Measurements from ENCODE around the gene ADAM12.

Gene ADAM12

DNA sequence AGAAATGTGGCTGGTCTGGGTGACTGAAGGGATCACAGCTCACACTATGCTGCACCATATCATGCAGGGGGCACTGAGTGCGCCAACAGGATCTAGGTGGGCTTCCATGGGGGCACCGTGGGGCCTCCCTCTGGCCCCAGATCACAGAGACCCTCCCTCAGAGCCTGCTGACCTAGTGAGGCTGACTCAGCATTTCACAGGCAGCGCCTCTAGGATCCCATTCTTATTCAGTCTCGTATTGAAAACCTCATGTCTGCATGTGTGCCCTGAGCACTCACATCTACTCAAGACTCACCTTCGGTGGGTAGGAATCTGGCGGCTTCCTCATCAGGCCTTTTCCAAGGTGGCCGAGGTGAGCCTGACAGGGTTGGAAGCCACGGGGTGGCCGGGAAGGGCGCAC is 350.3 kb downstream of the ADAM12 start:
- no peak for DNase-seq

DNA sequence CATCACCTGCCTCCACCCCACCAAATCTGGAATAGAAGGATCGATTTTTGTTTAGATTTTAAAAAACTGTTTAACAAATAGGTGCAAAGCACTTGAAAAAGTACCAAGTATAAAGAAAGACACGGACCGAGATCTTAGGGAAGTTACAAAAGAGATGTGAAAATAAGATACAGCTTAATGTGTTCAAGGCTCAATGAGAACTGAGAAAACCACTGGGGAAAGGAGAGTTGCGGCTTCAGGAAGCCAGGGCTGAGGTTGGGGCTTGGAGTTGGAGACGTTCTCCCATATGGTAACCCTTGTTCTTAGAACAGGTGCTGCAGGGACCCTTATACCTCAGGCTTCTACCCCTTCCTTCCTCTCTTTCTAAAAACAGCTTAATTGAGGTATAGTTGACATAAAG is 351.8 kb downstream of the ADAM12 start:
- DNase-seq = no peak

DNA sequence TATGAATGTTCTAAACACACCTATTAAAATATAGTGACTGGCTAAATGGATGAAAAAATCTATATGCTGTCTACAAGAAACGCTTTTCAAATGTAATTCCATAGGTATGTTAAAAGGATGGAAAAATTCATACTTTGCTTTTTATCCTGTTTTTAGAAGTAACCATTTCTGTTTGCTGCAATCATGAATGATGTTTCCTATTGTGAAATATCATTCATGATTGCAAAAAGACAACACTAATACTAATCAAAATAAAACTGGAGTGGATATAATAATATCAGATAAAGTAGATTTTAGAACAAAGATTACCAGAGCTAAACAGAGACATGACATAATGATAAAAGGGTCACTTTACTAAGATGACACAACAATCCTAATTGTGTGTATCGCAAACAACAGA is 353.7 kb downstream of the ADAM12 start:
- no peak for DNase-seq

DNA sequence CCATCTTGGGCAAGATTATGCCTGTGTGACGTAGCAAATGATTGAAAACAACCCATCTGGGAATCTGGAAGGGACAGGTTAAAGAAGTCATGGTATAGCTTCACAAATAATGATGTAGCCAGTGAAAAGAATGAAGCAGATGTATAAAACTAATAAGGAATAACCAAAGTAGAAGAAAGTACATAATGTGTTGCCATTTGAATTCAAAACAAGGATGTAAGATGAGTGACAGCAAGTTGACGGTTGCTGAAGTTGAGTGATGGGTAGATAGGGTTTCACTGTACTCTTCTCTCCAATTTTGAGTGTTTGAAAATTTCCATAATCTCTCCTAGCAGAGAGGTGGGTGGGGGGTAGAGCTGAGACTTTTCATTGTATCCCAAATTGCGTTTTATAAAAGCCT is 358.3 kb downstream of the ADAM12 start:
- DNase-seq = no peak

DNA sequence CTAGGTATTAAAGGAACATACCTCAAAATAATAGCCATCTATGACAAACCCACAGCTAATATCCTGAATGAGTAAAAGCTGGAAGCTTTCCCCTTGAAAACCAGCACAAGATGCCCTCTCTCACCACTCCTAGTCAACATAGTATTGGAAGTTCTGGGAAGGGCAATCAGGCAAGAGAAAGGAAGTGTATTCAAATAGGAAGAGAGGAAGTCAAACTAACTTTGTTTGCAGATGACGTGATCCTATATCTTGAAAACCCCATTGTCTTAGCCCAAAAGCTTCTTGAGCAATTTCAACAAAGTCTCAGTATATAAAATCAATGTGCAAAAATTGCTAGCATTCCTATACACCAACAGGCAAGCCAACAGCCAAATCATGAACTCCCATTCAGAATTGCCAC is 360.6 kb downstream of the ADAM12 start:
- DNase-seq = no peak

DNA sequence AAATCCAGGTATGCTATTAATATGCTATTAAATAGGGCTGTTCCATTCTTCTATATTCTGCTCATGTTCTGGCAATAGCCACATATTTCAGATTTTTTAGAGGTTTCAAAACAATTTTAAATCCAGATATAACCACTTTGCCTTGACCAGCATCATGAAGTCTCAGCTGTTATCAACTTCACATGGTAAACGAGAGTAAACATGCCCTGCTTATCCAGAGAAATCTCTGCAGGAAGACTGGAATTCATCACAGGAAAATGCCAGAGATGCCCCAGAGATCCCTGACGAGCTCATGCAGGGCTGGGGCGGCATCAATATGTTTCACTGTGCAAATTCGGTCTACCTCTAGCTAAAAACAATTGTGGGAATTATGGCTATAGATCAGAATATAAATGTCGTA is 365.4 kb downstream of the ADAM12 start:
- DNase-seq = no peak

DNA sequence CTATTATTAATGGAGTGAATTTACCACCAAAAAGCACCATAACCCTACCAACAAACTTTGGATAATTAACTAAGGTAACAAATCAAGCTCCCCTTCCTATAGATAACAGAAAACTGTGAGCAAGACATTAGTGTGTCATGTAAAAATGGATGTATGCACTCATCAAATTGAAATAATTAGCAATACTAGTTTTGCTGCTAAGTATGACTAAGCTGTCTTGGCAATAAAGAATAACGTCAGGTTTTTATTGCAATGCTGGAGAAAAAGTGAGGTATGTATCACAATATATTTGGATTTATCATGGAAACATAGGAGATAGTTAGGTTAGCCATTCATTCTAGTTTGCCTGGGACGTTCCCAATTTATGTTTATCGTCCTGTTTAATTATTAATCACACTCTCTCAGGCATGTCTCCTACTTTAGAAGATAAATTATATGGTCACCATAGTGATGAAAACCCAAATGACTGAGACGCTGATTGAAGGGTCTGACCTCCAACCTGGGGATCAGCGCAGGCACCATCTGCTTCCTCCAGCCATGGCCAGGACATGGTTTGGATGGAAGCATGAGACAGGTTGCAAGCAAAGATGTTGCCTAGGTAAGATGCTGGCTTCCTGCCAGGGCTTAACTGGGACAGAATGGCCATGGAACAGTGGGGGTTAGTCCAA is 366.3 kb downstream of the ADAM12 start:
- DNase-seq = no peak

DNA sequence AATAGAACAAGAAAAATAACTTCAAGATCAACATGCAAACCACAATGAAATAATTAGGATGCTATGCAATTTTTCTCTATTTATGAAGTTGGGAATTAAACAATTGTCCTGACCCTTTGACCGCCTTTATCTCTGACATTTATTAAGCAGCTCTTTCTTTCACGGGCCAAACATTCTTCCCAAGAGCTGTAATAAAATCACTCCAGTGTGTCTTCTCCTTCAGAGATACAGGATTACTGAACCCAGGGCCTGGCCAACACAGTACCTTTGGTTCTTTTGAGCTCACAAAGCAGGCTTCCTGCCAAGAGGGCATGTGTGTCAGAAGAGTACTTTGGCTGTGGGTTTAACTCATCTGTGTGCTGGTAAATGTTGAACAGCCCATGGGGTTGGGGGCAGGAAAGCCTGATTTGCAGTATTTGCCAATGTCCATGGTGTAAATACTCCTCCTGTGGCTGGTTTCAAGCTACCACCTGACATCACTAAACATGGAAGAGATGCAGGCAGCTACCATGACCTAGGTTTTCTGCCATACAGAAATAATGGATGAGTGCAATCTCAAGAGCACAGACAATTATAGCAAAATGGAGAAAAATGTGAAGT is 370.2 kb downstream of the ADAM12 start:
- DNase-seq = no peak

DNA sequence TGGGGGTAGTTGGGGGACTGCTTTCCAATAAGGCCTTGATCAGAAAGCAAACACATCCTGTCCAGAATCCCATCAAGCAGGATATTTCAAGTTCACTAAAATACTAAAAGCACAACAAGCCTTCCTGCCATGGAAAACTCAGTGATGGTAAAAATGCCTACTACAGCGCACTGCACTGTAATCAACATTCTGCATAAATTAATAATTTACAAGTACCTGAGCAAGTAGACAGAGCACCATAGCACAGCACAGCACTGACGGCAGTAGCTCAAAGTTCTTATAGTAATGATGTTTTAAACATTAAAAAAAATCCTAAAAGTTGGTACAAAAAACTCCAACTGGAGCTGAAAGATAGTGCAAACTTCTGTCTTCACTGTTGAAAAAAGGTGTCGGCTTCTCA is 371.4 kb downstream of the ADAM12 start:
- DNase-seq = no peak

DNA sequence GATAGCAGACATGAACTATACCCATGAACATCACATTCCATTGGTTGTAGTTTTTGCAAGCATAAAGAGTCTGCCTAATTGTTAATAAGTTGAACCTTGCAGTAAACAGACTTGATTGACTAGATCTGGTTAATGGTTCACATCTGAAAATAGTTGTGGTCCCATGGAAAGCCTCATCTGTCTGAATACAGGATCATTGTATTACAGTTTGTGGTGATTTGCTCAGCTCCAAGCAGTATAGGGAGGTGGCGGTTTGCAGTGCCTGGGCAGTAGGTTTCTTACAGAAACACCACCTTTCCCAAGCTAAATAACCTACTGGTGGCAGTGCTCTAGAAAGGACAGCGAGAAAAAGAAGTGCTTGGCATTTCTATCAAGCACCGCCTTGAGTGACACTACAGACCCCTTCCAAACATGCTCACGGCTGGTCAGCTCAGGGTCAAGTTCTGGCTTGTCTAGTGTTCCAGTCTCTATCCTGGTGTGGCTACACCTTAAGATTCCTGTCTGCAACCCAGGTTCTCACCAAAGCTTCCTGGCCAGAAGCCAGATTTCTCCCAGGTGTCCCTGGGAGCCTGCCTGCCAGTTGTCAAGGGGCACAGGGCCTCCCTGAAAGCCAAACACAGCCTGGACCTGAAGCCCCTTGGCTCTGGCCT is 372.0 kb downstream of the ADAM12 start:
- no peak for DNase-seq

DNA sequence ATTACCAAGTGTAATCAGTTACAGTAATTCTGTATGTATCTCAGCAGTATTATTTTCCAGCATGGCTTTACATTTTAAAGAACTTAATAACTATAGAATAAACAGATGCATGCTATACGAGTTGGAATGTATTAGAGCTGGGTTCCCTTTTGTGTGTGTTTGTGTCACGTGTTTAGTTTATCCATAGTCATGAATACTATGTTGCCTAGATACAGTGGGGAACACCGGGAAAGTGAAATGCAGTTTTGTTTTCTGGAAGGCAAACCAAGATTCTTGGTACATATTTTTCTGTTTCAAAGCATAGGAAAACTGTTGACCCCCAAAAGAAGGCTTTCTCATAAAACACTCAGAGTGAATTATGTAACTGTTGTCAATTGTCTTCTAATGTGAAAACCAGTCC is 372.9 kb downstream of the ADAM12 start:
- no peak for DNase-seq

DNA sequence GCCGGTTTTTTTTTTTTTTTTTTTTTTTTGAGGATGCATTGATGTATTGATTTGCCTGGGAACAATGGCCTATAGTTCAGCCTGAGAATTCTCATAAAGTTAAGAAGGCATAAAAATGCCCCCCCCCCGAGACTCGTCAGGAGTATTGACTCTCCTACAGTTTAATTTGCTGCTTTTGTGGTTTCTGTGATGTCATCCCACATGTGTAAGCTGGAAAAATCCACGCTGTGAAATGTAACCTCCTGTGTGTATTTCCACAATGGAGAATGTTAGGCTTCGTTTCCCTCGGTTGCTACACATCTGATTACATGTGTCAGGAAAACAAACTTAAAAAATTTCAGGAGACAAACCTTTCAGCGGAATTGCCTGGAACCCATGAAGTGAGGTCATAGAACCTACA is 374.0 kb downstream of the ADAM12 start:
- DNase-seq = no peak

DNA sequence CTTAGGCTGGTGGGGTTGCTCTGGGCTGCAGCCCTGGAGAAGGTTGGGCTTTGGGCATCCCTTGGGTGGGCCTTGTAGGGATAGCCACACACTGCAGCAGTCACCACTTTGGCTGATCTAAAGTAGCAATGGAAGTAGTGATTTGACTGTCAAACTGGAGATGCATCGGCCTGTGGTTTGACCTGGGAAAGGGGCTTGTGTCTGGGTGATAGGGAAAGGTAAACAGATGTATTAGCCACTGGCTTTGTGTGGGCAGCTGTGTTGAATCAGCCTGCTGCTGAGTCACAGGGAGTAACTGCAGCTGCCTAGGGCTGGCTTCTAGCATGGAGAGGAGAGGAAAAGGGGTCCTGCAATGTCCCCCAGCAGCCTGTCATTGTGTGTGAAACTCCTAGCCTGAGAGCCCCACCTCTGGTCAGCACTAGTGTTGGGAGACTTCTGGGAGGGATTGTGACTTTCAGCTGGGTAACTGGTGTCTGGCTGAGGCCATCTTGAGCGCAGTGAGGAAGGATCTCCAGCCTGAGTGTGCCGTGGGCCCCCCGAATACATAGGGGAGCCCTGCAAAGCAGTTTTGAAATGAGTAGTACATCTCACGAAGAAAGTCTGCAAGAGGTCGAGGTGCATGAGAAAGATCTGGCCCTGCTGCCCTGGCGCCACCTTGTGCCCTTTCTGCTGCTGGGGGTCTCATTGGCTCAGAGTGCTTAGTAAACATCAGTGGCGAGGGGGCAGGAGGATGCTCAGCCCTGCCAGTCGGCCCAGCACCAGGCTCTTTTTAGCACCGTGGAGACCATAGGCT is 374.6 kb downstream of the ADAM12 start:
- no peak for DNase-seq

DNA sequence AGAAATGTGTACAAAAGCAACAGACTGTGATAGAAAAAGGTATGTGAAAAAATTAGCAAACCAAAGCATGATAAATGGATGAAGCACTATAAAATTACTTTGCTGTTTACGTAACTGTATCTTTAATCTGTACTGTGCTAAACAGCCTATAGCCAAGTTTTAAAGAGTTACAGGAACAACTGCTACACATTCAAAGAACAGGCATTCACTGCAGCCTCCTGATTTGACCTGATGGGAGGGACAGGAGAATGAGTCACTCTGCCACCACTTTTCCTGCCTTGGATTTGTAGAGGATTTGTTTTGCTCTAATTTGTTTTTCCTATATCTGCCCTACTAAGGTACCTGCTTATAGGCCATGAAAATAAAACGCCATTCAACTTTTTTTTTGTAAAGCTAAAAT is 375.8 kb downstream of the ADAM12 start:
- DNase-seq = no peak

DNA sequence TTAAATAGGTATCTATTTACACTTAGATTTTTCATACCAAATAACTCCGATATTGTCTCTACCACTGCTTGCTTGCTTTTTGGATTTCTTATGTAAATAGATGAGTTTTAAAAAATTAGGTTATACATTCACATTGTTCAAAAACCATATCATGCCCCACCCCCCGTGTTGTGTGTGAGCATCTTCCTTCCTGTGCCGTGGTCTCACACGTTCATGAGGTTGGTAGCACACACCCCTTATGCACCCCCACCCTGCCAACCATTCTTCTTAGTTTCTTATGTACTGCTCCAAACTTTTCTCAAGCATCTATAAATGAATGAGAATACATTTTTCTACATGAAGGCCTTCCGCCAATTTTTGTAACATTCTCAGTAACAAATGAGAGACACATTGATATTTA is 376.3 kb downstream of the ADAM12 start:
- DNase-seq = no peak

DNA sequence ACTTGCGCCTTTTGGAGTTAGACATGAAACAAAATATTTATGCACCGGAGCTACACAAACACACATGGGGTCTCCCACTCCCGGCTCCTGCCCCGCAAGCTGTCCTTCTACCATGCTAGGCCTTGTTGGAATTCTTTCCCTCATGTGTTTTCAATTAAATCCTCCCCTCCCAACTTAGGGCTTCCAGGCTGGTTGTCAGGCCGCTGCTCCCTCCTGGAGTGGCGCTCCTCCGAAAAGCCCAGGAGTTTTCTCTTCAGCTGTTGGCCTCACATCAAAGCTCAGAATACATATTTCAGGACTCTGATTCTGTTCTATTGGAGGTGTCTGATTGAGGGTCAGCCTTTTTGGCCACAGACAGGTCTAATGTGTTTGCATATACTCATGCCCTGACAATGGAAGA is 378.6 kb downstream of the ADAM12 start:
- no peak for DNase-seq

DNA sequence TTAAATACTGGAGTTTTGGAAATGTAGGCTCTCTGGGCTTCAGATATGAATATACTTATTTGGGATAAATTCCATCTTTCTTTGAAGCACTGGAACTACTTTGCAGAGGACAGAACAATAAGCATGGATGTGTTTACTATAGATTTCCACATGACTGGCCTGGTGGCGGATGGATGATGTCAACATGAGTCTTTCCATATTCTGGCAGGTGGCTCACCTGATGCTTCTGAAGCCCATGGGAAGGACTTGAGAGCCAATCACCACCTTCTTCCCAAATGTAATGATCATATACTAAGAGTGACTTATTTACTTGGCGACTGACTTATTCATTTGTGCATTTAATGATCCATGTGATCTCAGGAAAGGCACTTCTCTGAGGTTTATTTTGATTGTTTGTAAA is 381.4 kb downstream of the ADAM12 start:
- no peak for DNase-seq

DNA sequence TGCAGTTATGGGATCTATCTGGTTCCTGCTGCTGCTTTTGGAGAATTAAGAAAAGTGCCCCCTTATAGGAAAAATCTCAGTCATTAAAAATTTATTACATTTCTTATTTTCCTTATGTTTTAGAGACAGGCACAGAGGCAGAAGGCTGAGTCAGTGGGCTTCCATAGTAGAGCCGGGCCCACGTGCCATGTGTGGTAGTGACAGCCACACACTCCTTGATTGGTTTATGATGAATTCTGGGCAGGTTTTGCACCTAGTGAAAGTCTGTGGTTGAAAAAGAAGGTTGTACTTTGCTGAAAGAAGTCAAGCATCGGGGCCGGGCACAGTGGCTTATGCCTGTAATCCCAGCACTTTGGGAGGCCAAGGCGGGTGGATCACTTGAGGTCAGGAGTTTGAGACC is 382.0 kb downstream of the ADAM12 start:
- DNase-seq = no peak

DNA sequence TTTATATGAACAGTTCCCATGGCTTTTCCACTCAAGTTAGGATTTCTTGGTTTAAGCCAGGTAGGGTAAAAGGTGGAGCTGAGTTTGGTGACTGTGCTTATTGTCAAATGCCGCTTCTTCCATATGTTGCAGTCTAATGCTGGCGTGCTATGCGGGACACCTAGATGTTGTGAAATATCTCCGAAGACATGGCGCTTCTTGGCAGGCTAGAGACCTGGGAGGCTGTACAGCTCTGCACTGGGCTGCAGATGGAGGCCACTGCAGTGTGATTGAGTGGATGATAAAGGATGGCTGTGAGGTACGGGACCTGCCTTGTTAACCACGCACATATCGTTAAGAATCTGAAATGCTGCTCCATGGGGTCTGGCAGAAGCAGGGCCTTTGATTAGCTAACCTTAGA is 383.5 kb downstream of the ADAM12 start:
- no peak for DNase-seq

DNA sequence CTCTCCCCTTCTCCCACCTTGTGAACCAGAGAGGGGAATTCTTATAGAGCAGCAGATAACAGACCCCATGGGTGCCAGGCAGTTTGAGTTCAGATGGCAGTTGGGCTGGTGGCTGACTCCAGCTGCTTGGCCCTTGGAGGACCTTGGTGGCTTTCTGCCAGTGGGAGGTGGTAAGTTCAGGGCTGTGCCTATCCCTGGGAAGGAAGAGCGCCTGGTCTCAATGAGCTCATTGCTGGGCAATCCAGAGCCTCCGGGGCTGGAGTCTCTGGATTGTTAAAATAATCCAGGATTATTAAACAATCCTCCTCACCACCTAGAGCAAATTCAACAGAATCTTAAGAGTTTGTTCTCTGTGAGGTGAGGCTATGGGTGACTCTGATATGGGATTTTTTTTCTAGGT is 386.7 kb downstream of the ADAM12 start:
- DNase-seq = no peak

DNA sequence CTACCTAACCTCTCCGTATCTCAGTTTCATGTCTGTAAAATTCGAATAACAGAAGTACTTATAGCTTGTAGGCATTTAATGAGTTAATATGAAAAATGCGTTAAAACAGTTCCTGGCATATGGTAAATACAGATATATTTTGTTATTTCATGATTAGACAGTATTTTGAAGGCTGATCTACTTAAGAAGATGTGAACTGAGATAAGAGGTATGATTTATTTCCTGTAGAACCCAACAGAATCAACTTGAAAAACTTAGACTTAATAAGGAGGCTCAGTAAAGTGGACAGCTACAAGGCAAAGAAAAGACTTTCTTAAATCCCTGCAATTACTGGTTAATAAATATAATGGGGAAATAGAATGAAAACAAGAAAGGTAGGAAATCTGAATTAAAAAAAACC is 388.6 kb downstream of the ADAM12 start:
- DNase-seq = no peak

DNA sequence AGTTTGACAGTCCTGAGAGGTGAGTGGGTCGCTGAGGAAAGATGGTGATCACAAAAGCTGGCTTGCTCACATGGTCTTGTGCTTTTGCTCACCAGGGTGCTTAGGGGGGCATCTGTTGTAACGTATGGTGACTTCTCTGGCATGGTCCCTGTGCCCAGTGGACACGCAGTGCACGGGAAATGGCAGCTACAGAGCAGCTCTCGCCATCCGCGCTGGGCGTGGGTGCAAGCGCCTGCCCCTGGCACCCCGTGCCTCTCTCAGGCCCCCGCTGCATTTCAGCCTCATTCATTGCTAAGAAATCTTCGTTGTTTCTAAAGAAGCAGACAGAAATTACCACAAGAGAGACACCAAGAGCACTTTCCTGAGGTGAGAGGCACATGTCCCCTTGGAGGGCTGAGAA is 390.7 kb downstream of the ADAM12 start:
- DNase-seq = no peak

DNA sequence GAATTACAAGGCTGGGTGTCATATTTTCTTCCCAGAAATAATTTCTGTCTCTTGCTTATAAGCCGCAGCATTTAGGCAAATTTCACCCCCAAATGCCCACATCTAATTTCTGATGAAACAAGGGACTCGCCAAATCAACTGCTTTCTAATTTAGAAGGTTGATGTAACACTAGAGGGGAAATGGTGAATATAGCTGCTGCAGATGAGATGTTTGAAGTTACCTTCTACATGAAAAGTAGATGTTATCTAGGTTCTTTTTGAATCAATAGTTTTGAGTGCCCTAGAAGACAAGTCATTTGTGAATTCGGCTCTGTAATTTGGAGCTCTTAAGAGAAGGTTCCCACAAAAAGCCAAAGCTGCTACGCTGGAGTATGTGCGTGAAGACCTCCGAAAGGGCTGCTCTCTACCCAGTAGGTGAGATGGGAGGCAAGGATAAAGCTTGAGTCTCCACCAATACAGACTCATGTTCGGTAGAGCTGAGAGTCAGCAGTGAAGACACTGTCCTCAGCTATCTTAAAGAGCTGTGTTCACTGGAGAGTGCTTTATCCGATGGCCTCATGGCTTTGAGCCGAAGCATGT is 392.5 kb downstream of the ADAM12 start:
- no peak for DNase-seq

DNA sequence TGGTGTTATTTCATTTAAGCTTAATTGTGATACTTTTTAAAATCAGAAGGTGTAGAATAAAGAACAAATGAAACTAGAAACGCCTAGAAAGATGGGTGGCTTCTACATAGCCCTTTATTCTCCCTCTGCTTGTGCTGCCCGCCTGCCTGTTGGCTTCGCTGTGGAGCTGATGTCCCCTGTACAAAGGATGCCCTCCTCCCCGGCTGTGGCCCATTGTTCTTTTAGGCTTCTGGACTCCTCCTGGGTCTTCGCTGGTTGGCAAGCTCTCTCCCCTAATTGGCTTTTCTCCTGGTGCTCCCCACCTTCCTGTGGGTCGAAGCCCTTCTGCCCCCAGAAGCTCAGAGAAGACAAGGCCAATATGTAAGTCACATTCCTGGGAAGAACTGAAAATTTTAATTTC is 393.7 kb downstream of the ADAM12 start:
- no peak for DNase-seq
